Forelimb muscle (tissue), 1 donor: ENCODE results near the gene DLGAP4. TPM values are rescaled to one million over a fixed set of nuclear protein-coding genes. Genes with fewer than 3 reads are reported as not detected.

Source experiments
- DNase-seq: peaks from one replicate; pipeline ENCODE4 v3.0.0-alpha.2; 2013; ENCODE audit warnings: low read depth
- polyA plus RNA-seq: library from polyadenylated mRNA; unstranded; fragments of 120-200 nt; gene quantifications from one replicate; pipeline ENCODE4 v1.2.1, GENCODE V29; 2013; ENCODE audit not compliant: insufficient read length

Gene DLGAP4
- polyA plus RNA-seq, 1 donor, result 49.4 TPM

DNA sequence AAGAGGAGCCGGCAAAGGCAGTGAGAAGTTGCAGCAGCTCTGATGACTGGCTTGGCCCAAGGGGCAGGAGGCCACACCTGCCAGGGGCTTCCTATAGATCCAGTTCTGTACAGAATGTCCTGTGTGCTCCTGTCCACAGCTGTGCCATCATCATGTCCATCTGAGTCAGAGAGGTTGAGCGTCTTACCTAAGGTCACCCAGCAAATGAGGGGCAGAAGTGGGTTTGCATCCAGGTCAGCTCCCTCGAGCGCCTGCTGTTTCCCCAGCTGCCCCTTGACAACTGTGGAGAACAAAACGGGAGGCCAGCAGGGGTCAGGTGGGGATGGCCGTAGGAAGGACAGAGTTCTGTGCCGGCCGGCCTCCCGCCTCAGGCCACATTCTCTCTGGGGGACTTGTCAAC is 47.6 kb downstream of the DLGAP4 start:
- no peak for DNase-seq

DNA sequence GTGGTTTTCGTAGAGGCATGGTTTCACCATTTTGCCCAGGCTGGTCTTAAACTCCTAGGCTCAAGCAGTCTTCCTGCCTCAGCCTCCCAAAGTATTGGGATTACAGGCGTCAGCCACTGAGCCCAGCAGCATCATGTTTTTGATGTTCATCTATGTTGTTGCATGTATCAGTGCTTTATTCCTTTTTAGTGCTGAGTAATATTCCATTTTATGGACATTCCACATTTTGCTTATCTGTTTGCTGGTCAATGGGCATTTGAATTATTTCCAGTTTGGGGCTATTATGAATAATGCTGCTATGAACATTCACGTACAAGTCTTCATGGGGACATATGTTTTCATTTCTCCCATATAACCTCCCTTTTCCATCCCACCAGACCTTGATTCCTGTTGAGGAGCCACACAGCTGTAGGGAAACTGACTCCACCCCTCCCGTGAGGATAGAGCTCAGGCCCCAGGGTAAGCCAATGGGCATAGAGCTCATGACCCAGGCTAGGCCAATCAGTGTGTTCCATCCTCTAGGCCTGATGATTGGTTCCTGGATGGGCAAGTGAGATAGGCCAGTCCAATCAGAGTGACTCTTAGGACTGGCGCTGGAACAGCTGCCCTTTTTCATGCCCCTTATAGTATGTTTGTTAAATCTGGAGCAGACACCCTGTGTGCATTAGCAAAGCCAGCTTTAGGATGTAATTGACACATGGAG is 49.5 kb downstream of the DLGAP4 start:
- DNase-seq, result no peak

DNA sequence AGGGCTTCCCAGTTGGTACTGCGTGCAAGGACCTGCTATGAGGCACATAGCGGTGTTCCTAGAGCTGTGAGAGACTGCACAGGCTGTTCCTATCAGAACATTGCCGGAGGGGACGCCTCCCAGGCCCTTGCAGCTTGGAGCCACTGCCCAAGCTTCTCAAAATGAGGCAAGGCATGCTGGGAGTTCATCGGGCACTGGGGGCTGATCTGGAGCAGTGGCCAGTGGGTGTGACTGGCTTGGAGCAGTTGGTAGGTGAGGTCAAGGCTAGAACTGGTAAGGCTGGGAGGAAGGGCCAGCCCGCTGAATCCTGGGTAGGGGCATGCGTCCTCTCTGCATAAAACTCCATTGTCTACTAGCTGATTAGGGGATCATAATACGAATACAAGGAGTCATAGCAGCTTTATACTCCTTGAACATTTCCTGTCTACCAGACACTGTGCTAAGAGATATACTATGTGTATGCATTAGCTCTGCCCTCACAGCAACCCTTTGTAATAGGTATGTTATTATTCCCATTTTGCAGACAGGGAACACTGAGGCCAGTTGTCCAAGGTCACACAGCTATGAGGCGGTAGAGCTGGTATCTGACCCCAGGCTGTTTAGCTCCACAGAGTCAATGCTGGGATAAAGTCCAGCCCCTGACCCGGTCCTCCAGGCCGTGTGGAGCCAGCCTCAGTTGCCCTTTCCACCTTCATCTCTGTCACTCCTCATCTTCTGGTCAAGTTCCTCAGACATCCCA is 53.7 kb downstream of the DLGAP4 start:
- DNase-seq, result no peak

DNA sequence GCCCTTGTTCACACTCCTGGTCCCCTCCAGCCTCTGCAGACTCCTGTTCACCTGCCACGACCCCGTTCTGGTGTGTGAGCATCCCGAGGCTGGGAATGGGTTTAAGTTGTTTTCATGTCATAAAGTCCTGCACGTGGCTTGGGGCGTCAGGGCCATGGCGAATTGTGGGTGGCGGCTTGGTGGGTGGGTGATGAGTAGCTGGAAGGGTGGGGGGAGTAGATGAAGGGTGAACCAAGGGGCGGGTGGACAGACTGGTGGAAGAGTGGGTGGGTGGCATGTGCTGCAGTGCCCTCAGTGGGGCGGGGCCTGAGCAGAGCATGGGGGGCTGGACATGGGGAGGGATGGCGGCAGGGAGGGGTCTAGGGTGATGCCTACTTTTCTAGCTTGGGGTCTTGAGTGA is 54.3 kb downstream of the DLGAP4 start:
- no peak for DNase-seq

DNA sequence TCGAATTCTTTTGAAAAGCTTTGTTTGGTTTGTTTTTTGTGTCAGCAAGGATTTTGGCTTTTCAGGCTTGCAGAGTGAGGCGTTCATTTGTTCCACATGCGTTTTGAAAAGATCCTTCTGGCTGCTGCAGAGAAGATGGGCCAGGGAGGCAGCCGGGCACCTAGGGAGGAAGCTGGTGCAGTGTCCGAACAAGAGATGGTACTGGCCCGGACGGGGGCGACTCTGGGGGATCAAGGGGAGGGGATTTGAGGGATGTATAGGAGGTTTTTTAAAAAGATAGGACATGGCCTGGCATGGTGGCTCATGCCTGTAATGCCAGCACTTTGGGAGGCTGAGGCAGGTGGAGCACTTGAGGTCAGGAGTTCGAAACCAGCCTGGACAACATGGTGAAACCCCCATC is 55.3 kb downstream of the DLGAP4 start:
- DNase-seq, result no peak

DNA sequence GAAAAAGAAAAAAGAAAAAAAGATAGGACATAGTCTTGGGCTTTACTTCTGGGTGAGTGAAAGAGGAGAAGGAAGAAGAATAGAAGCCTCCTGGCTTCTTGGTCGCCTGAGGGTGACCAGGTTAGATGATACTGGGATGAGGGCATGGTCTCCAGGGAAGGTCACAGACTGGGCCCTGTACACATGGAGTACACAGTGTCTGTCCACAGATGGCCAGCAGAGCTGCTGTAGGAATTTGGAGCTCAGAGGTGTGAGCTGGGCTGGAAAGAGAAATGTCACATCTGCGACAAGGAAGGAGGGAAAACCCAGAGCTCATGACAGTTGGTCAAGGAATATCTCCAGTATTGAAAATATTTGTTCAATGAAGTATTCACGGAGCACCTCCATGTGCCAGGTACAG is 56.1 kb downstream of the DLGAP4 start:
- no peak for DNase-seq

DNA sequence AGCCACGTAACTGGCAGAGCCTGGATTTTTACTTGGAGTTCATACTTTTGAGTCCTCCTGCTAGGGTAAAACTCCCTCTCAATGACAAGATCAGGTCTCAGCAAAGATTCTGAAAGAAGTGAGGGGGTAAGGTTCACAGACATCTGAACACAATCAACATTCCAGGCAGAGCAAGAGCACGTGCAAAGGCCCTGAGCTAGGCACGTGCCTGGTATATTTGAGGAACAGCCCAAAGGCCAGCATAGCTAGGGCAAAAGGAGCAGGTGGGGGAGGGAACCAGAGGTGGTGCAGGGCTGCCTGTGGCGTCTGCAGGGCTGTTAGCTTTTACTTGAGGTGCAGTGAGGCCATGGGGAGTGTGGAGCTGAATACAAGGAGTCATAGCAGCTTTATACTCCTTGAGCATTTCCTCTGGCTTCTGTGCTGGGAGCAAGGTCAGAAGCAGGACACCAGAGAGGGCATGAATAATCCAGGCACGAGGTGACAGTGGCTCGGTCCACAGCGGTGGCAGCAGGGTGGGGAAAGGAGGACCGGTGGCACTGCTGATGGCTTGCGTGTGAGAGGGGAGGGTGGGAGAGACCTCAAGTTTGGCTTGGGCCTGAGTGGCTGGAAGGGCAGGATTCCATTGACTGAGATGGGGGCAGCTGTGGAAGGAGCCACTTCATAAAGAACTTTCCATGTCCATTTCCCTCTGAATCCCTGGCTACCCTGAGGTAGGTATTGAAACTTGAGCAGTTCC is 57.0 kb downstream of the DLGAP4 start:
- no peak for DNase-seq

DNA sequence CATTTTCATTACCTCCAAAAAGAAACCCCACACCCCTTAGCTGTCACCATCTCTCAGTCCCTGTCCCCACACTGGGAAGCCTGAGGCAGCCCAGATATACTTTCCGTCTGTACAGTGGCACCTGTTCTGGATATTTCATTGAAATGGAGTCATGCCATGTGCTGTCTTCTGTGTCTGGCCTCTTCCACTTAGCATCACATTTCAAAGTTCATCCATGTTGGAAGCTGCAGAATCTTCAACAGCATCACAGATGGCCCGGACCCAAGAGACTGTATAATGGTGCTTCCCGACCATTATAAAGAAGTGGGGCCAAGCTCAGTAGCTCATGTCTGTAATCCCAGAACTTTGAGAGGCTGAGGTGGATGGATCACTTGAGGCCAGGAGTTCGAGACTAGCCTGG is 58.4 kb downstream of the DLGAP4 start:
- no peak for DNase-seq

DNA sequence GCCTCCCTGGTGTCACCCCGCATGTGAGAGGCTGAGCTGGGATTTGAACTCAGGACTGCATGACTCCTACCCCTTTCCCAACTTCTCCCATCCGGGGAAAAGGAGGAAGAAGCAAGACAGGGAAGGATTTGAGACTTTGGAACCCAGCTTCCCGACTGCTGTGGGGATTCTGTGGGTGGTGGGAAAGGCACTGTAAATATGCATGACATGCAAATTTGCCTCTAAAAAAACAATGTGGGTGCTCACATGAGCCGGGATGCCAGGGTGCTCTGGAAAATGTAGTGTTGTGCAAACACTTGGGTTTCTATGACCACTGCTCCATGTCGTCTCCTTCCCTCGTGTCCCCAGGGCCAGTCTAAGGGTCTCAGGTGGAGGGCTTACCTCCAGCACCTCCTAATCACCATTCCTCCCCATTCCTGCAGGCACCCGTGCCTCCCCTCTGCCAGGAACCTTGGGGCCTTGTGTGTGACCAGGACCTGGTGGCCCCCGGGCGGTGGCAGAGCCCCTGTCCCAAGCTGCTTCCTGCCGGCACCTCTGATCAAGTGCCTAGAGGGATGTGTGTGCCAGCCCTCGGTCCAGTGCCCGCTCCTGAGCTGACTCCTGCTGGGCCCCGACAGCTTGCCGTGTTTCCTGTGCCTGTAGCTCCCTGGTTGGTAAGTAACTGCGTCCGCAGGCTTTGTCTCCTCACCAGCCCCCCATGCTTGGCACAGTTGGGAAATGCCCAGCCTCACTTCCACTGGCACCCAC is 60.7 kb downstream of the DLGAP4 start:
- no peak for DNase-seq

DNA sequence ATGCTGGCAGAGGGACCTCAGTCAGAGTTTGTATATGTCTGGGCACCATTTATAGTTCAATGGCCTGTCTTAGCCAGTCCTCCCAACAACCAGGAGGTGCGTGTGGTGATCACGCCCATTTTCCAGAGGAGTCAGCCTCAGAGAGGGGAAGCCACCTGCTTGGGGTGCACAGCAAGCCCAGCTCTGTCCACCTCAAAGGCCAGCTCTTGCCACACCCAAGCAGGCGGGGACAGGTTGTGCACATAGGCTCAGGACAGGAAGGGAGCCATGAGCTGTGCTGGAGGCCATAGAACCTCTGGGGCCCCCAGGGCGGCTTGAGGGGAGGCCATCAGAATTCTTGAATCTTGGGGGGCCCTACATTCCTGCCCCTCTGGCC is 61.2 kb downstream of the DLGAP4 start:
- no peak for DNase-seq

DNA sequence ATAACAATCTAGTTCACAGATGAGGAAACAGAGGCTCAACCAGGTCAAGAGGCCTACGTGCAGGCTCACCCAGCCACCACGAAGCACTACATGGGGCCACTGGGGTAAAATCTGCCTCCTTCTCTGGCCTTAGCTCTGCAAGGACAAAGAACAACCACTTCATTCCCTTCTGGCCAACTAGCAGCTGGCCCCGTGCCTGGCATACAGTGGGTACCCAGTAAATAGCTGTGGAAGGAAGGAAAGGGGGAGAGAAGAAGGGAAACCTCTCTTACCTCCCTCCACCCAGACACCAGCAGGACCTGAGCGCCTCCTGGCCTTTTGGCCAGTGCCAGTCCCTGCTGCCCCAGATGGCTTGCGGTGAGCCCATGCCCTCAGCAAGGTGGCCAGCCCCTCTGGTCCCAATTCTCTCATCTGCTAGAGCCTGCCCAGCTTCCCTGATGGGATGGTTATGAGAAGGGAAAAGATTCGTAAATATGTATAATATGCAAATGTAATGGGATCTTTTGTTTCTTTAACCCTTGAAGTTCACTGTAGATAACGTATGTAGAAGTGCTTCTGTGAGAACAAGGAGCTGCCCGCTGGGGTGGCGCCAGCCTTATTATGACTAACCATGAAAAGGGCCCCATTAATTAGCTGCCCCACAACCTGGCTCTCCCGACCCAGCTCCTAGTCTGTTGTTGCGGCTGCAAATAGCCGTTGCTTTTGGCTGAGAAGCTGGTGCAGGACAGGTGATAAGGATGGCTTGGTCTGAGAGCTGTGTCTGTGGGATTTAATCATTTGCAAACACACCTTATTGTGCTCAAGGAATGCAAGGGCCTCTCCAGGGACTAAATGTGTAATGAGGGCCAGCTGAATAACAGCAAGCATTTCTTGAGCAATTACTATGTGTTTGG is 62.0 kb downstream of the DLGAP4 start:
- DNase-seq, result no peak

DNA sequence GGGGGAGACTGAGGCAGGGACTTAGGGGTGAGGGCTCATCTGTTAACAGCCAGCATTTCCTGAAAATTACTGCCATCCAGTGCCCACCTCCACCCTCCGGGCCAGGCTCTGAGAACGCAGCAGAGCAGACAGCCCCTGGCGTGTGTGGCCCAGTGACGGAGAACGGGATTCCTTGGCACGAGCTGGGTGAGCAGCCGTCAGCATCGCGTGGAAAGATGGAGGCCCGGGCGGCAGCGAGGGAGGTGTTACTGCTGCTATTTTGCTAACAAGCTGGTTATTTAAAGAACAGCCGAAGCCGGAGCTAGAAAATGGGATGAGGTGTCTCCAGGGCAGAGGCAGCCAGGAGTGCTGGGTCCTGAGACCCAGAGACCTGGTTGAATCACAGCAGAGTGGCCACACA is 62.7 kb downstream of the DLGAP4 start:
- no peak for DNase-seq

DNA sequence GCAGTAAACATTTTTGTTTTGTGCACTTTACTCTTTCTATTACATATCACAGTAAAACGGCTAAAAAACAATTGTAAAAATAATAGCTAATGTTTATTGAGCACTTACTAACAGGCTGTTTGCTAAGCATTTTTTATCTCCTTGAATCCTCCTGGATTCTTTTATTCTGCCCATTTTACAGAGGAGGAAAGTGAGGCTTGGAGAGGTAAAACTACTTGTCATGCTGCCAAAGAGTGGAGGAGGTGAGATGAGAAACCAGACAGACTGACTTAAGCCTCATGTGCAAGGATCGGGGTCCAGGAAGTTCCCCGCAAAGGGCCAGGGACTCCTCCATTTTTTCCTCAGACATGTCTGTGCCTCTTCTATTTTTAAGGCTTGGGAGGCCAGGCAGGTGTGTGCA is 63.6 kb downstream of the DLGAP4 start:
- DNase-seq, result no peak

DNA sequence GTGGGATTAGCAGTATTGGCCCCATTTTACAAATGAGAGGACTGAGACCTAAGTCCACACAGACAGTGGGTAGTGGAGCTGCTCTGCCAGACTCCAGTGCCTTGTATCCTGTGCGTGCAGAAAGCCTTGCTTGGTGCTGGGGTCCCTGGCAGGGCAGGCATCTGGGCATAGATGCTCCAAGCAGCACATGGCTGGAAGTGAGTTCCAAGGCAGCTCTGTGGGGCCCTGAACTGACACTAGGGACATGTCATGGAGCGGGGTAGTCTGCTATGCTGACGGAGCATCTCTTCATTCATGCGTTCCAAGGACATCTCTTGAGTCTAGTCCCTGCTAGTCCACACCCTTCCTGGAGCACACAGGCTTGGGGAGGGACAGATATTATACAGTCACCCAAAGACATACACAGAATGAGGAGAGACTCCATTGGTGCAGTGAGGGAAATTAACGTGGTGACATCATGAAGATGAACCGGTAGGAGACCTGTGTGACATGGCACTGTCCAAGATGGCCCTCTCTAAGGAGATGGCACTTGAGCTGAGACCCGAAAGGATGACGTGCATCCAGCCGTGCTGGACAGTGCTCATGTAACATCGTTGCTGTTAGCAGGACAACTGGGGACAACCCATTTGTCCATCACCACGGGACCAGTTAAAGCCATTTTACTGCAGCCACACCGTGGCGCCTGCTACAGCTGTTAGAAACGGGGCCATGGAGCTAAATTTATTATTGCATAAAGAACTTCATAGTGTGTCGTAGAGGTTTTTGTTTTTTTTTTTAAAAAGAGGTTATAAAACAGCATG is 65.1 kb downstream of the DLGAP4 start:
- no peak for DNase-seq

DNA sequence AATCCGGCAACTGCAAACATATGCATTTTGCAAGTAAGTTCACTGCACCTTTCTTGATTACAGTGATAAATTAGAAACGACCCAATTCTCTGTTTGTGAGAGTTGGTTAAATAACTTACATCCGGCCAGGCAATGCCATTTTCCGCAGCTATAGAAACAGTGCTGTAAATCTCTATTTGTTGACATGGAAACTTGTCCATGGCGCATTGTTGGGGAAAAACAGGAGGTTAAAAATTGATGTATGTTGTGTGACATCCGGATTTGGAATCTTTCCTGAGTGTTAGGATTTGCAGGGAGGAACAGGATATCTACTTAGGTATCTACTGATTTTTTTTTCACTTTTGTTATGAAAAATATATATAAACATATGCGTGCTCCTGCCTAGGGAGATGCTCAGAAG is 66.5 kb downstream of the DLGAP4 start:
- DNase-seq, result no peak

DNA sequence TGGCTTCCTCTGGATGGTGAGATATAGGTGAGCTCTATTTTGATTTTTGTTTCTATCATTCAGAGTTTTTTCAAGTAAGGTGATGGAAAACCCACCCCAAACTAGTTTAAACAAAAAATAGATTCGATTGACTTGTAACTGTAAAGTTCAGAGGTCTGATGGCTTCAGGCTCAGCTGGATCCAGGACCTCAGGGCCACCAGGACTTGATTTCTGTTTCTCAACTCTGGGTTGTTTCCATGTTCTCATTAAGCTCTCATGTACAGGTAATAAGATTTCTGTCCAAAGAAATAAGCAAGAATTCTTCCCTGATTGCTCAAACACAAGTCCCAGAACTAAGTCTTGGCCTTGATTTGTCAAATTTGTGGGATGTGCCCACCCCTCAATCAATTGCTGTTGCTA is 67.0 kb downstream of the DLGAP4 start:
- DNase-seq, result no peak

DNA sequence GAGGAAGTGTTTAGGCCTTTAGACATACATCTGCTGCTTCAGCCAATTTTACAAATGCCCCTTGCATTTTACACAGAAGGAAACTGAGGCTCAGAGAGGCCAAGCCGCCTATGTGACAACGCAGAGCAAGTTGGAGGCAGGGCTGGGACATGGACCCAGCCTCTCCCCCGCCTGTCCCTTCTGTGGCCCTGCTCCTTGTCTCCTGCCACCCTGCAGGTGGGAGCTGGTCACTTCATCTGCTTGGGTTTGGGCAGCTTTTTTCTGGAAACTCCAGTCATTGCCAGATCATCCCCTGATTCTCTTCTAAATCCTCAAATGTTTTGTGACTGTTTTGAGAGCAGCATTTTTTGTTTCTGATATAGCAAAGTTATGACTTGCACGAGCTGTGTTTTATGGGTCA is 68.9 kb downstream of the DLGAP4 start:
- no peak for DNase-seq

DNA sequence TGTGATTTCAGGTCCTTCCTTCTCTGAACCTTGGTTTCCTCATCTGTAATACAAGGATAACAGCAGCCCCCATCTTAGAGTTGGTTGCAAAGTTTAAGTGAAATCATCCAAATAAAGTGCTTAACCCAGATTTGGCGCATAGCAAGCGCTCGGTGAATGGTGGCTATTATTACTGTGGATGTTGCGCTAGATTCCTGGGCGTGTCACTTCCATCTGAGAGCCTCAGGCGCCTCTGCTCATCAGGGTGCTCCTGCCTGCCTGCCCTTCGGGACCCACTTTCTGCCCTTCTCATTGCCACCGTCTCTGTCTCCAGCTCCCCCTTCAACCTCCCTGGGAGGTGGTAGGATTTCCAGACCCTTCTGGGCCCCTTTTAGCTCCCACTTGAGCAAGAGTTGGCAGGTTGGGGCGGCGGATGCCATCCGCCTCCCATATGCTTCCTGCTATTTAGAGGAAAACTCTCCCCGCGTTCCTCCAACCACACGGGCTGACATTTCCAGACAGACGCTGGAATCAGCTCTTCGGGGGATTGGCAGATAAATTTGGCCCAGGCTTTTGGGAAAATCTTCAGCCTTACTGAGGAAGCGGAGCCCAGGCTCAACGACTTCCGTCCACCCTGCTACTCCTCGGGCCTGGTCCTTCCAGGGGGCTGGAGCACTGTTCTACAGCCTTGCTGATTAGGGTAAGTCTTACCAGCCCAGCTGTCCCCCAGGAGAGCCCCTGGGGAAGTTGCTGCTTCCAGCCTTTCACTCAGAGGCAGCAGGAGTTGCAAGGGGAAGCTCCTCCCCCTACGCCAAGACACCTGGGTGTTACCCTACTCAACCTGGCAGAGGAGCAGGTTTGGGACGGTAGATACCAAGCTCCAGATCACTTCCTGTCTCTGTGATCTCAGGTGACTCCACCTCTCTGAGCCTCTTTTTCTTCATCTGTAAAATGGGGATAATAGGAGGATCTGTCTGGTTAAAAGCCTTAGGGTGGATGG is 71.5 kb downstream of the DLGAP4 start:
- DNase-seq, result no peak

DNA sequence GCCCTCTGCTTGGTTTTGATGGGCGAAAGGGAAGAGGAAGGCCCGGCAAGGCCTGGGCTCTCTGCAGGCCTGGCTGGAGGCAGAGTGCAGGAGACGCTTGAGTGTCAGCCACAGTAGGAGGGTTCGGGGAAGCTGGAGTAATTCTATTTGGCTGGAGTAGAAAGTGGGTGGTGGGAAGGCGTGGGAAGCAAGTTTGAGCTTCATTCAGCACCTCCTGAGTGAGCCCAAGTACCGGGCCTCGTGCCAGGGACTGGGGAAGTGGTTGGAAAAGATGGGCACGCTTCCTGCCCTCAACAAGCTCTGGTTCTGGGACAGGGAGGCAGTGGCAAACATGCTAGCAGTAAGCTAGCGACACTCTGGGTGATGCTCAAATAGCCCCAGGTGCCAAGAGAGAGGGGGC is 72.5 kb downstream of the DLGAP4 start:
- DNase-seq, result no peak
